GM23338 (cell line): ENCODE results near the gene DMAC2L. TPM values are rescaled to one million over a fixed set of nuclear protein-coding genes. Genes with fewer than 3 reads are reported as not detected.
A peak's percentile ranks its signal among the peaks of the same experiment; 100 is the strongest.

Source experiments
- ATAC-seq: fragments of 200-7000 bp; cut with Tn5 transposase; 3 replicates; pipeline ENCODE4 v1.9.1; 2020
- DNase-seq: peaks from one replicate; pipeline ENCODE4 v3.0.0-alpha.2; 2015; ENCODE audit warnings: low spot score
- H2AFZ ChIP-seq: fragments of 200-600 bp; sonication (generic); 2 replicates; pipeline ENCODE4 v1.8.0; 2016; ENCODE audit warnings: antibody characterized with exemption, mild to moderate bottlenecking, moderate library complexity
- H3F3A ChIP-seq: fragments of 200-600 bp; sonication (generic); replicated peaks from 2 replicates; pipeline ENCODE4 v1.8.0; 2017; ENCODE audit warnings: antibody characterized with exemption, mixed run types, low read depth
- H3K27ac ChIP-seq: fragments of 200-600 bp; sonication (generic); 2 replicates; pipeline ENCODE4 v1.6.1; 2016; ENCODE audit warnings: low read depth
- H3K27me3 ChIP-seq: fragments of 200-600 bp; sonication (generic); 2 replicates; pipeline ENCODE4 v1.8.0; 2016; ENCODE audit warnings: mild to moderate bottlenecking, mixed run types, moderate library complexity; ENCODE audit not compliant: insufficient read depth
- H3K36me3 ChIP-seq: fragments of 200-600 bp; sonication (generic); 2 replicates; pipeline ENCODE4 v1.8.0; 2016; ENCODE audit warnings: mild to moderate bottlenecking; ENCODE audit not compliant: insufficient read depth
- H3K4me1 ChIP-seq: fragments of 200-600 bp; sonication (generic); 2 replicates; pipeline ENCODE4 v1.8.0; 2016; ENCODE audit warnings: mild to moderate bottlenecking, moderate library complexity; ENCODE audit not compliant: insufficient read depth
- H3K4me2 ChIP-seq: fragments of 200-600 bp; sonication (generic); 2 replicates; pipeline ENCODE4 v1.7.1; 2017; ENCODE audit warnings: mixed run types
- H3K4me3 ChIP-seq: fragments of 200-600 bp; sonication (generic); 2 replicates; pipeline ENCODE4 v1.6.1; 2016; ENCODE audit warnings: mixed run types
- H3K79me2 ChIP-seq: fragments of 200-600 bp; sonication (generic); replicated peaks from 2 replicates; pipeline ENCODE4 v1.8.0; 2017; ENCODE audit warnings: mild to moderate bottlenecking; ENCODE audit not compliant: insufficient read depth
- H3K9me2 ChIP-seq: fragments of 200-600 bp; sonication (generic); 2 replicates; pipeline ENCODE4 v1.8.0; 2017; ENCODE audit not compliant: insufficient read depth
- H4K20me1 ChIP-seq: fragments of 200-600 bp; sonication (generic); replicated peaks from 2 replicates; pipeline ENCODE4 v1.8.0; 2017; ENCODE audit warnings: mild to moderate bottlenecking; ENCODE audit not compliant: insufficient read depth
- H3K27ac Mint-ChIP-seq: 2 replicates; pipeline ENCODE4 v1.8.0; 2020; ENCODE audit warnings: inconsistent platforms, mild to moderate bottlenecking, moderate library complexity, mixed read lengths
- H3K27me3 Mint-ChIP-seq: 3 replicates; pipeline ENCODE4 v1.8.0; 2022; ENCODE audit warnings: low read depth, mild to moderate bottlenecking, moderate library complexity, mixed read lengths, inconsistent platforms; ENCODE audit not compliant: insufficient read depth, poor library complexity
- H3K36me3 Mint-ChIP-seq: 3 replicates; pipeline ENCODE4 v1.8.0; 2021; ENCODE audit warnings: low read depth, mild to moderate bottlenecking, inconsistent platforms, moderate library complexity, mixed read lengths
- H3K4me1 Mint-ChIP-seq: 3 replicates; pipeline ENCODE4 v1.8.0; 2020; ENCODE audit warnings: mild to moderate bottlenecking, inconsistent platforms, mixed read lengths
- H3K4me3 Mint-ChIP-seq: 3 replicates; pipeline ENCODE4 v1.8.0; 2021; ENCODE audit warnings: moderate library complexity, mild to moderate bottlenecking, inconsistent platforms, mixed read lengths
- H3K9me3 Mint-ChIP-seq: 3 replicates; pipeline ENCODE4 v1.8.0; 2020; ENCODE audit warnings: moderate library complexity, mild to moderate bottlenecking, inconsistent platforms, mixed read lengths
- CREB1 ChIP-seq: fragments of 250-450 bp; sonication (Bioruptor Pico); IDR thresholded peaks from 2 replicates; pipeline ENCODE4 v1.5.0; 2020; ENCODE audit warnings: low read depth, mild to moderate bottlenecking, moderate library complexity
- CTCF ChIP-seq, 2 experiments: fragments of 200-600 bp in 1 of 2; sonication (generic) in 1 of 2; conservative IDR thresholded peaks; 2 replicates each; pipeline versions ENCODE4 v1.5.1 to v1.6.1; 2016 to 2017; ENCODE audit warnings: antibody characterized with exemption in 2 of 2, low read depth in 2 of 2, mild to moderate bottlenecking in 2 of 2, moderate library complexity in 1 of 2
- EZH2phosphoT487 ChIP-seq: fragments of 200-600 bp; sonication (generic); IDR thresholded peaks from one replicate; pipeline ENCODE4 v1.8.1; 2018; ENCODE audit warnings: antibody characterized with exemption; ENCODE audit not compliant: unreplicated experiment
- JUNB ChIP-seq: IDR thresholded peaks from one replicate; pipeline ENCODE4 v1.6.1; 2016; ENCODE audit warnings: antibody characterized with exemption; ENCODE audit not compliant: unreplicated experiment
- POLR2AphosphoS5 ChIP-seq: IDR thresholded peaks from 2 replicates; pipeline ENCODE4 v1.6.1; 2016; ENCODE audit warnings: antibody characterized with exemption, low read depth
- ZNF331 ChIP-seq: fragments of 250-450 bp; sonication (Bioruptor Pico); IDR thresholded peaks from 2 replicates; pipeline ENCODE4 v1.5.0; 2020; ENCODE audit warnings: low read depth, mild to moderate bottlenecking, moderate library complexity
- ZNF462 ChIP-seq: fragments of 250-450 bp; sonication (Bioruptor Pico); IDR thresholded peaks from 2 replicates; pipeline ENCODE4 v1.5.0; 2020; ENCODE audit warnings: mild to moderate bottlenecking, moderate library complexity
- polyA plus RNA-seq: library from polyadenylated mRNA; unstranded; fragments of >200 nt; fragmentation: Nextera tagmentation; extraction: Ambion mirVana; gene quantifications from 2 replicates; pipeline ENCODE4 v1.2.1, GENCODE V29; 2016
- total RNA-seq: library from RNA; depleted of rRNA; stranded (reverse); fragments of >200 nt; shearing (Covaris generic); gene quantifications from 2 replicates; pipeline ENCODE4 v1.2.3, GENCODE V29; 2014

Gene DMAC2L
- total and polyA plus RNA-seq, 2 experiments from 2014 or later = 22.5 to 33.8 TPM

- Histone ChIP-seq H3F3A (no peaks in the 10 kb centered on the region), H4K20me1 (no peaks in the 10 kb centered on the region), H3K4me1 (no peaks in the 10 kb centered on the region; the same call in none of the 2 replicates), H3K79me2 (no peaks in the 10 kb centered on the region), H3K4me2 (no peak overlapping the region), H3K27me3 (no peaks in the 10 kb centered on the region), H3K4me3 (no peak overlapping the region), H2AFZ (peak overlapping the region; percentile 80; the same call in 1 of the 2 replicates), H3K9me2 (no peaks in the 10 kb centered on the region), H3K27ac (no peak overlapping the region), H3K36me3 (no peaks in the 10 kb centered on the region)
- Mint-ChIP-seq H3K4me1 (peaks cover 31% of the 10 kb centered on the region), H3K27ac (no peak overlapping the region), H3K9me3 (no peaks in the 10 kb centered on the region), H3K4me3 (no peak overlapping the region), H3K27me3 (peaks cover 2% of the 10 kb centered on the region), H3K36me3 (no peaks in the 10 kb centered on the region)
- no peak for DNase-seq
- TF ChIP-seq CTCF (conservative IDR thresholded peaks at IDR 0.05; ENCODE audit: low read depth in 2 of 2) (no peak), POLR2AphosphoS5 (no peak), CREB1 (CRISPR knock-in tag) (no peak), EZH2phosphoT487 (no peak), JUNB (no peak), ZNF331 (no peak), ZNF462 (no peak)
- ATAC-seq = no peak
Measured at GRCh38 chr14:50344876-50345563, 32.9 kb downstream of the DMAC2L start.
